Measurements from ENCODE around the gene TALDO1. TPM values are rescaled to one million over a fixed set of nuclear protein-coding genes. Genes with fewer than 3 reads are reported as not detected.

TALDO1 gene
- total RNA-seq, 1 donor from 2014 or later, result 123 TPM

DNA sequence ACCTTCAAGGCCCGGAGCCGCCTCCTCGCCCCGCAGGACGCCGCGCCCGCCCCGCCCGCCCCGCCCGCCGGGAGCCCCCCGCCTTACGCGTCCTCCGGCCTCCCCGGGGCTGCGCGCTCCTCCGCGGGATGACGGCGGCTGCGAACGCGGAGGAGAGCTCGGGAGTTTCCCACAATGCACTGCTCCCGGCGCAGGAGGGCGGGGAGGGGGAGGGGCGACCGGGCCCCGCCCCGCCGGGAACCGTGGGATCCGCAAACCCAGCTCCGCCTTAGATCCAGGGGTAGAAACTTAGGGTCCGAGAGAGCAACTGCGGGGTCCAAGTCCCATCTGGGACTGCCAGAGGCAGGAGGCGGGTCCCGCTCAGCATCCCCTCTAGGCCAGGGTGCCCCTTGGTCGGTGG lies 42.7 kb downstream of the TALDO1 start, which contains the start of gene CEND1:
Gene CEND1 (minus strand): TSS at position 148 of the 400 bp plus-strand sequence. CDS start 1,514 bp downstream, outside the sequence.
- no peaks in the 10 kb centered on the region for H3K36me3 Mint-ChIP-seq (ENCODE audit: low read depth, unreplicated experiment)
- H3K9me3 Mint-ChIP-seq (ENCODE audit: unreplicated experiment), result no peaks in the 10 kb centered on the region
- H3K4me3 Mint-ChIP-seq (ENCODE audit: unreplicated experiment), result no peak within 1 kb of the TSS
- H3K27me3 Mint-ChIP-seq (ENCODE audit: unreplicated experiment), result peaks cover 14% of the 10 kb centered on the region
- no peak within 1 kb of the TSS for H3K27ac Mint-ChIP-seq (ENCODE audit: unreplicated experiment)
- DNase-seq (ENCODE audit: low spot score), result peak; percentile 48
- TF ChIP-seq, protein P1, sequence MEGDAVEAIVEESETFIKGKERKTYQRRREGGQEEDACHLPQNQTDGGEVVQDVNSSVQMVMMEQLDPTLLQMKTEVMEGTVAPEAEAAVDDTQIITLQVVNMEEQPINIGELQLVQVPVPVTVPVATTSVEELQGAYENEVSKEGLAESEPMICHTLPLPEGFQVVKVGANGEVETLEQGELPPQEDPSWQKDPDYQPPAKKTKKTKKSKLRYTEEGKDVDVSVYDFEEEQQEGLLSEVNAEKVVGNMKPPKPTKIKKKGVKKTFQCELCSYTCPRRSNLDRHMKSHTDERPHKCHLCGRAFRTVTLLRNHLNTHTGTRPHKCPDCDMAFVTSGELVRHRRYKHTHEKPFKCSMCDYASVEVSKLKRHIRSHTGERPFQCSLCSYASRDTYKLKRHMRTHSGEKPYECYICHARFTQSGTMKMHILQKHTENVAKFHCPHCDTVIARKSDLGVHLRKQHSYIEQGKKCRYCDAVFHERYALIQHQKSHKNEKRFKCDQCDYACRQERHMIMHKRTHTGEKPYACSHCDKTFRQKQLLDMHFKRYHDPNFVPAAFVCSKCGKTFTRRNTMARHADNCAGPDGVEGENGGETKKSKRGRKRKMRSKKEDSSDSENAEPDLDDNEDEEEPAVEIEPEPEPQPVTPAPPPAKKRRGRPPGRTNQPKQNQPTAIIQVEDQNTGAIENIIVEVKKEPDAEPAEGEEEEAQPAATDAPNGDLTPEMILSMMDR (IDR thresholded peaks at IDR 0.05; ENCODE audit: unreplicated experiment), result no peak
- H3K4me1 Mint-ChIP-seq (ENCODE audit: unreplicated experiment), result no peaks in the 10 kb centered on the region

DNA sequence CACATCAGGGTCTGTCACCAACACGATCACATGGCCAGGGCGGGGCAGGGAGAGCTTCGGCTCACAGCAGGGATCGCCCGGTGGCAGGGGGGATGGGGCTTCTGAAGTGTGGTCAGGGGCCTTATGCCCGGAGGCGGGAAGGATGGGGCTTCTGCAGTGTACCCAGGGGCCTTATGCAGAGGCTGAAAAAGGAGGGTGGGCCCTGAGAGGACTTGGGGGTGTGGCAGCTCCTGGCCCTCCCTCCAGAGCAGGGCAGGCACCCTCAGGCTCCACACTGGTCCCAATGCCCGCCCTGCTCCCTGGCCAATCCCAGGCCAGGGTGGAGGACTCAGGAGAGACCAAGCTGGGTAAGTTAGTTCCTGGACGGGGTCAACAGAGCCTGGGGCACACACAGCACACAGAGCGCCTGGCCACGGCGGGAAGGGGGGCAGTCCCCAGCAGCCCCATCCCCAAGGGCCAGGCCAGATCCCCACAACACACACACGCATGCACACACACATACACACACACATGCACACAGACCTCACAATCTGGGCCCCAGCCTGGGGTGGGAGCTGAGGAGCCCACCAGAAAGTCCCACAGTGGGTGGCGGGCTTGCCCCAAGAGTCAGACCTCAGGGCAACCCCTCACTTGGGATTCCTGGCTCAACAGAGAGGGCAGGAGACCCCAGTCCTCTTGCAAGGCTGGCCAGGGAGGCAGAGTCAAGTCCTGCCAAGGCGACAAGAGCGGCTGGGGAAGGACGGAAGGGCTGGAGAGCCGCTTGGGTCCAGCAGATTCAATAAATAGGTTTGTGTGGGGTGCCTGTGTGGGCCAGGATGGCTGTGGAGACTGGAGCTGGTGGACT lies 43.7 kb downstream of the TALDO1 start:
- TF ChIP-seq, protein P1 (IDR thresholded peaks at IDR 0.05; ENCODE audit: unreplicated experiment), result no peak
- Mint-ChIP-seq H3K4me3 (ENCODE audit: unreplicated experiment) (no peak overlapping the region), H3K27me3 (ENCODE audit: unreplicated experiment) (peaks cover 9% of the 10 kb centered on the region), H3K4me1 (ENCODE audit: unreplicated experiment) (no peaks in the 10 kb centered on the region), H3K27ac (ENCODE audit: unreplicated experiment) (no peak overlapping the region), H3K36me3 (ENCODE audit: low read depth, unreplicated experiment) (no peaks in the 10 kb centered on the region), H3K9me3 (ENCODE audit: unreplicated experiment) (no peaks in the 10 kb centered on the region)
- DNase-seq (ENCODE audit: low spot score), result no peak

DNA sequence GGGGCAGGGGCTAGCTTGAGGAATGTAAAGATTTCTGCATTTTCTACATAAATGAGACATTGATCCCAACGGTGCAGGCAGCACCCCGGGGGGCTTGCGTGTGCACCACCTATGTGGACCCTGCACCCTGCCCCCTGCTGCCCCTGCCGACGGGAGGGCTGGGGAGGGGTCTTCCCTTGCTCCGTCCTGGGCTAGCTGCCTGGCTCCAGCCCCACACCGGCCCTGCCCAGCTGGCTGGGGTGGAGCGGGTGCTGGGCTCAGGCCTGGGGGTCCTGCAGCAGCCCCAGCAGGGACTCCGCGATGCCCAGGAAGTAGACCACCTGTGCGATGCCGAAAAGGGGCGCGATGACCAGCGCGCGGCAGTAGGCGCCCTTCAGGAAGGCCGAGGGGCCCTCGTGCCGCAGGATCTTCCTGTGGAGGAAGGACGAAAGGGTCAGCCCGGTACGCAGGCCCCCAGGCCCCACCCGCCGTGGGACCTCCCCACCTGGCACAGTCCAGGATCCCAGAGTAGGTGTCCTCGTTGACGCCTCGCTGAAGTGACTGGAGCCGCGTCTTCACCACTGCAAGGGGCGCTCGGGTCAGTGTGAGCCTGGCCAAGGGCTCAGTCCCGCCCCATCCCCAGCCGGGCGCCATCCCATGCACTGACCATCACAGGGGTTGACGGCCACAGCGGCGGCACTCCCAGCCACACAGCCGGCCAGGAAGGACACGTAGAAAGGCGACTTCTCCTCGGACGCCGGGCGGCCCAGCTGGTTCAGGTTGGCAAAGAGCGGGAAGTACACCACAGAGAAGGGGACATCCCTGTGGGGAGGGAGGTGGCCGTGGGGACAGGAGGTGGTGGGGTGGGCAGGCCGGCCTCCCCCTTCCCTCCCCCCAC lies 44.6 kb downstream of the TALDO1 start:
- Mint-ChIP-seq H3K36me3 (ENCODE audit: low read depth, unreplicated experiment) (no peaks in the 10 kb centered on the region), H3K27ac (ENCODE audit: unreplicated experiment) (no peak overlapping the region), H3K27me3 (ENCODE audit: unreplicated experiment) (peaks cover 11% of the 10 kb centered on the region), H3K4me3 (ENCODE audit: unreplicated experiment) (no peak overlapping the region), H3K9me3 (ENCODE audit: unreplicated experiment) (no peaks in the 10 kb centered on the region), H3K4me1 (ENCODE audit: unreplicated experiment) (no peaks in the 10 kb centered on the region)
- DNase-seq (ENCODE audit: low spot score), result no peak
- TF ChIP-seq, protein P1 (IDR thresholded peaks at IDR 0.05; ENCODE audit: unreplicated experiment), result no peak

DNA sequence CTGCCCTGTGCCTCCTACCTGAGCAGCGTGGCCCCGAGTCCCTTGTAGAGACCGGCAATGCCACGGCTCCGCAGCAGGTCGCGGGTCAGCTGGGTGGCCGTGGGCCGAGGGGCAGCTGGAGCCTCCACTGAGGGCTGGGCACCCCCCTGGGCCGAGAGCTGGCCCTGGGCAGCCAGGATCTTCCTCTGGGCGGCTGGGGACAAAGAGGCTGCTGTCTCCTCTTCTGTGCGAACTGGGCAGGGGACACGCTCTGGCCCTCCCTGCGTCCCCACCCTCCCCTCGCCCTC lies 45.2 kb downstream of the TALDO1 start:
- Mint-ChIP-seq H3K36me3 (ENCODE audit: low read depth, unreplicated experiment) (no peaks in the 10 kb centered on the region), H3K4me1 (ENCODE audit: unreplicated experiment) (no peaks in the 10 kb centered on the region), H3K27ac (ENCODE audit: unreplicated experiment) (no peak overlapping the region), H3K27me3 (ENCODE audit: unreplicated experiment) (peaks cover 11% of the 10 kb centered on the region), H3K4me3 (ENCODE audit: unreplicated experiment) (no peak overlapping the region), H3K9me3 (ENCODE audit: unreplicated experiment) (no peaks in the 10 kb centered on the region)
- TF ChIP-seq, protein P1 (IDR thresholded peaks at IDR 0.05; ENCODE audit: unreplicated experiment), result no peak
- no peak for DNase-seq (ENCODE audit: low spot score)

All from endothelial cell (in vitro differentiated cells).